ENCODE results near the gene KRTAP5-5. TPM values are rescaled to one million over a fixed set of nuclear protein-coding genes. Genes with fewer than 3 reads are reported as not detected.

Gene KRTAP5-5
- total RNA-seq, 2 donors from 2014 or later = not detected

DNA sequence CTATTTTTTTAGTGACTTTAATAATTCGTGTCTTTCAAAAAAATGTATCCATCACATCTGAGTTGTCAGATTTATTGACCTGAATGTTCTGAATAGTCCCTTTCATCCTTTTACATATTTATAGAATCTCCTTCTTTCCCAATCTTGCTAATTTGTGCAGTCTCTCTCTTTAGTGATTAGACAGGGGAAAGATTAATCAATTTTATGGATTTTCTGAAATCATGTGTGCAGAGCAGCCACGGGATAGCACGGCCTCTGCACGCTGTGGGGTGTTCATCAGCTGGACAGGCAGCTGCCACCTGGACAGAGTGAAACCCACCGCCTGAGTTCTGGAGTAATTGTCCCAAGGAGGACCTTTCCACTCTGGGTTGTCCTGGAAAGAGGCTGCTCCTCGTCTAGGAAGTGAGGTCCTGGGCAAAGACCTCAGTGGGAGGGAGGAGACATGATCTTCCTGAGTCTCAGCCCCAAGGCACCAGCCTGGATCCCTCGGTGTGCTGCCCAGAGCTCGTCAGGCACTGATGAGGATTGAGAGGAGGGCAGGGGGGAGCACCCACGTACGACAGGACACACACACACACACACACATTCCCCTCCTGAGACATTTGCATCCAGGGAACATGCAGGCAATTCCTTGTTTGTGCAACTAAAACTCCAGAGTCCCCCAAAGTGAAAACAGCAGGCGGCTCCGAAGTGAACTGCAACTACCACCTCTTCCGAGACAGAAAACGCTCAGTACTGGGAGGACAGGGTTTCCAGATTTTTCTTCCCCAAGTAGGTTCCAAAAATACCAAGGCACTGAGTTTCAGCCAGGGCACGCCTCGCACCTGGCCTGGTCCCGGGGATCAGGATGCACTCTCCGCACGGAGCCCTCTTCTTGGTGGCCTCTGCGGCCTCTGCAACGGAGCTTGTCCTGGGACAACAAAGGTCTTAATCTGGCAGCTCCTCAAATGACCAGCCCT, 44.9 kb downstream of the KRTAP5-5 start:
- peak overlapping the region in 1 of 2 donors; percentile 7 for H3K27ac Mint-ChIP-seq
- peaks cover 36 to 51% of the 10 kb centered on the region in 2 donors for H3K27me3 Mint-ChIP-seq
- H3K9me3 Mint-ChIP-seq = no peaks in the 10 kb centered on the region

DNA sequence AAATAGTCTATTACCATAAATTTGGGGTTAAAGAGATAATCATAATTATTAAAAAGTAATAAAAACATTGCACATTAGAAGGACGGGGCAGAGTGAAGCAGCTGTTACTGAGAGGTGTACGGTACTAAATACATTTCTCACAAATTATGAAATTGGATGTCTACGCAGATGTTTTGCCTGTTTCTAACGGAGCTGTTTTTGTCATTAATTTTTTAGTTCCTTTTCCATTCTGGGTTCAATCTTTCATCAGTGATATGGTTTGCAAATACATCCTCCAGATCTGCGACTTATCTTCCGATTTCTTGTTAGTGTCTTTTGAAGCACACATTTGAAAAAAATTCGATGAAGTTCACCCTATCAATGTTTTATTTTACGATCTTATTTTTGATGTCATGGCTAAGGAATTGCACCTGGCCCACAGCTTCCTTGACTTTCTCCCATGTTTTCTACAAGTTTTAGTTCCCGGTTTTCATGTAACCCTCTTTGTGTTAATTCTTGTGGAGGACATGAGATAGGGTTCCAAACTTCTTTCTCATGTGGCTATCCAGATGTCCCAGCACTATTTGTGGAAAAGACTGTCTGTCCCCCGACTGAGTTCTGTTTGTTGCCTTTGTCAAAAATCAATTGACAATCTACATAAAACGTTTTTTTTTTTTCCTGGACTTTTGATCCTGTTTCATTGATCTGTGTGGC, 46.1 kb downstream of the KRTAP5-5 start:
- DNase-seq (ENCODE audit: low spot score) (no peak), ATAC-seq (no peak)
- Mint-ChIP-seq H3K9me3 (no peaks in the 10 kb centered on the region), H3K36me3 (no peaks in the 10 kb centered on the region), H3K4me1 (ENCODE audit: low read depth in 2 of 2) (peaks cover 0 to 6% of the 10 kb centered on the region in 2 donors), H3K27me3 (peaks cover 36 to 51% of the 10 kb centered on the region in 2 donors), H3K27ac (no peak overlapping the region), H3K4me3 (no peak overlapping the region)

More for the DNA sequence above, 44.9 kb downstream of the KRTAP5-5 start:
- H3K4me1 Mint-ChIP-seq (ENCODE audit: low read depth in 2 of 2) = peaks cover 0 to 8% of the 10 kb centered on the region in 2 donors
- H3K4me3 Mint-ChIP-seq = no peak overlapping the region
- no peaks in the 10 kb centered on the region for H3K36me3 Mint-ChIP-seq
- ATAC-seq = no peak
- DNase-seq (ENCODE audit: low spot score) = no peak

DNA sequence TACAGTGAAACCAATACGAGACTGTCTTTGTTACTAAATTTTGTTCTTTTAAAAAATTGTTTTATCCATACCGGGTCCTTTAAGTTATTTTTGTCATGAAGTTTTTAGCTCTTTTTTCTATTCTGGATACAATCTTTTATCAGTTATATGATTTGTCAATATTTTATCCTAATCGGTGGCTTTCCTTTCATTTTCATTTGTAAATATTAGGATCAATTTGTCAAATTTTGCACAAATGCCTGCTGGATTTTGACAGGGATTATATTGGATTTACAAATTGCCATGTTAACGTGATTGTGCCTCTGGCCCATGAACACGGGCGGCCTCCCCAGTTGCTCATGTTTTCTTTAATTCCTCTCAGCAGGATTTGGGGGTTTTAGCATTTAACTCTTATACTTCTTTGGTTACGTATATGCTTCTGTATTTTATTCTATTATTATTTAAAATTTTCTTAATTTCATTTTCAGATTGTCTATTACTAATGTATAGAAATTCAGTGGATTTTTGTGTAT, 46.7 kb downstream of the KRTAP5-5 start:
- Mint-ChIP-seq H3K36me3 (no peaks in the 10 kb centered on the region), H3K27me3 (peaks cover 36 to 51% of the 10 kb centered on the region in 2 donors), H3K9me3 (no peaks in the 10 kb centered on the region), H3K27ac (no peak overlapping the region), H3K4me3 (no peak overlapping the region), H3K4me1 (ENCODE audit: low read depth in 2 of 2) (peaks cover 0 to 3% of the 10 kb centered on the region in 2 donors)
- ATAC-seq (no peak), DNase-seq (ENCODE audit: low spot score) (no peak)

DNA sequence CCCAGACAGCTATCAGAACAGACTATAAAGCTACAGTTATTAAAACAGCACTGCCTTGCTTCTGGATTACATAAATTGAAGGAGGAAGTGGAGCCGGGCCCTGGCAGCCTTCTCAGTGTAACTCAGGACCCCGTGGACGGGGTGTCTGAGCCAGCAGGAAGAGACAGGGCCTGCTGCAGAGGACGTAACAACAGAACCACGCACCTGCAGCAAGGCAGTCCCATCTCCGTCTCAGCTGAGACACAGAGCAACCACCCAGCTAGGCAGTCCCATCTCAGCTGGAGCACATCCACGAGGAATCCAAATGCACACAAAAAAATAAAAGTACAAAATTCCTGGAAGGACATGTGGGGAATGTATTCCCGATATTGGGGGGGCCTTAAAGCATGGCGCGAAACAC, 50.3 kb downstream of the KRTAP5-5 start:
- ATAC-seq = no peak
- no peak for DNase-seq (ENCODE audit: low spot score)
- Mint-ChIP-seq H3K9me3 (no peaks in the 10 kb centered on the region), H3K36me3 (no peaks in the 10 kb centered on the region), H3K27me3 (peaks cover 17 to 38% of the 10 kb centered on the region in 2 donors), H3K4me3 (no peak overlapping the region), H3K27ac (no peak overlapping the region), H3K4me1 (ENCODE audit: low read depth in 2 of 2) (no peaks in the 10 kb centered on the region)

Other genes starting within 250 kb of the KRTAP5-5 start
- gene BRSK2, start 239.8 kb upstream of the KRTAP5-5 start, total RNA-seq = under 1 TPM; 0.17 to 0.33 TPM
- gene MOB2, start 143.0 kb upstream of the KRTAP5-5 start, total RNA-seq = 10 to 100 TPM; 40.0 to 42.7 TPM
- gene DUSP8, start 57.5 kb upstream of the KRTAP5-5 start, total RNA-seq = 1 to 10 TPM; 4.2 to 5.4 TPM
- gene KRTAP5-1, start 44.5 kb upstream of the KRTAP5-5 start, total RNA-seq = not detected
- gene KRTAP5-2, start 31.5 kb upstream of the KRTAP5-5 start, total RNA-seq = not detected
- gene KRTAP5-3, start 21.3 kb upstream of the KRTAP5-5 start, total RNA-seq = not detected
- not detected for gene KRTAP5-4, start 7.6 kb upstream of the KRTAP5-5 start, total RNA-seq
- gene KRTAP5-6, start 67.4 kb downstream of the KRTAP5-5 start, total RNA-seq = not detected
- 1 to 10 TPM; 2.3 to 8.1 TPM for gene IFITM10, start 120.8 kb downstream of the KRTAP5-5 start, total RNA-seq
- gene CTSD, start 134.2 kb downstream of the KRTAP5-5 start, total RNA-seq = 100 to 1,000 TPM; 350 to 592 TPM
- not detected for gene SYT8, start 205.2 kb downstream of the KRTAP5-5 start, total RNA-seq
- gene TNNI2, start 209.2 kb downstream of the KRTAP5-5 start, total RNA-seq = 1 to 10 TPM in 1 of 2 donors, not detected in 1; 1.4 TPM
- gene LSP1, start 223.3 kb downstream of the KRTAP5-5 start, total RNA-seq = 100 to 1,000 TPM; 240 to 358 TPM